HepG2 (cell line): Measurements from ENCODE around the gene HMGN4. TPM values are rescaled to one million over a fixed set of nuclear protein-coding genes. Genes with fewer than 3 reads are reported as not detected.

Source experiments
- DNMT1 ChIP-seq: sonication (generic); formaldehyde crosslinking; IDR thresholded peaks from 2 replicates; pipeline ENCODE4 v1.5.1; 2020; ENCODE audit warnings: mild to moderate bottlenecking, missing genetic modification reagents
- EZH2 ChIP-seq: conservative IDR thresholded peaks from 2 replicates; pipeline ENCODE4 v1.6.1; 2012; ENCODE audit warnings: mild to moderate bottlenecking, low read depth, low read length, moderate library complexity
- HOXA7 ChIP-seq: sonication (generic); formaldehyde crosslinking; IDR thresholded peaks from 2 replicates; pipeline ENCODE4 v1.8.1; 2022; ENCODE audit warnings: mild to moderate bottlenecking, missing genetic modification reagents, moderate library complexity
- RORA ChIP-seq: sonication (generic); formaldehyde crosslinking; IDR thresholded peaks from 2 replicates; pipeline ENCODE4 v1.5.0; 2020; ENCODE audit warnings: mild to moderate bottlenecking, missing genetic modification reagents, moderate library complexity
- SIN3A ChIP-seq: IDR thresholded peaks from 2 replicates; pipeline ENCODE4 v1.6.1; 2011; ENCODE audit warnings: low read depth, mild to moderate bottlenecking, control low read depth, low read length, borderline replicate concordance
- SNRNP70 ChIP-seq: fragments of 200-400 bp; formaldehyde crosslinking; IDR thresholded peaks from 2 replicates; pipeline ENCODE4 v1.6.1; 2017; ENCODE audit warnings: mild to moderate bottlenecking, low read depth, low read length, moderate library complexity
- TCF7L2 ChIP-seq: IDR thresholded peaks from 2 replicates; pipeline ENCODE4 v1.6.1; 2011; ENCODE audit warnings: mild to moderate bottlenecking, low read depth, low read length, moderate library complexity
- TMF1 ChIP-seq: sonication (generic); formaldehyde crosslinking; IDR thresholded peaks from 2 replicates; pipeline ENCODE4 v1.8.1; 2022; ENCODE audit warnings: low read depth, missing genetic modification reagents
- TSC22D2 ChIP-seq: sonication (generic); formaldehyde crosslinking; IDR thresholded peaks from 2 replicates; pipeline ENCODE4 v1.5.1; 2020; ENCODE audit warnings: missing genetic modification reagents, mild to moderate bottlenecking, borderline replicate concordance
- ZFP62 ChIP-seq: sonication (generic); formaldehyde crosslinking; IDR thresholded peaks from 2 replicates; pipeline ENCODE4 v1.4.0; 2020; ENCODE audit warnings: missing genetic modification reagents
- ZKSCAN5 ChIP-seq: sonication (generic); formaldehyde crosslinking; IDR thresholded peaks from 2 replicates; pipeline ENCODE4 v1.5.1; 2020; ENCODE audit warnings: mild to moderate bottlenecking, missing genetic modification reagents
- ZNF256 ChIP-seq: sonication (generic); formaldehyde crosslinking; conservative IDR thresholded peaks from 2 replicates; pipeline ENCODE4 v1.4.0; 2020; ENCODE audit warnings: missing genetic modification reagents
- ZNF569 ChIP-seq: sonication (generic); formaldehyde crosslinking; IDR thresholded peaks from 2 replicates; pipeline ENCODE4 v1.5.0; 2020; ENCODE audit warnings: mild to moderate bottlenecking, missing genetic modification reagents, moderate library complexity, borderline replicate concordance
- ZNF737 ChIP-seq: sonication (generic); formaldehyde crosslinking; IDR thresholded peaks from 2 replicates; pipeline ENCODE4 v1.5.0; 2020; ENCODE audit warnings: missing genetic modification reagents, mild to moderate bottlenecking, borderline replicate concordance
- polyA plus RNA-seq, 8 experiments: library from polyadenylated mRNA; depleted of rRNA in 3 of 8; stranded (reverse) in 7 of 8; unstranded in 1 of 8; fragments of >200 nt; fragmentation: Illumina TruSeq in 4 of 8; extraction: Trizol in 4 of 8; gene quantifications; 2 replicates each; pipeline versions ENCODE4 v1.2.1 to v1.2.3, GENCODE V29; 2011 to 2016; ENCODE audit warnings: low read depth in 4 of 8, missing spikeins in 1 of 8, mixed read lengths in 1 of 8; ENCODE audit not compliant: insufficient read depth in 1 of 8
- total RNA-seq, 5 experiments: library from RNA; depleted of rRNA; stranded (reverse); fragments of >200 nt; fragmentation: Illumina TruSeq; extraction: Trizol; gene quantifications; 2 replicates each; pipeline ENCODE4 v1.2.3, GENCODE V29; 2016; ENCODE audit warnings: low read depth in 1 of 5
- TF ChIP-seq, protein P1 (sequence below): sonication (generic); formaldehyde crosslinking; IDR thresholded peaks from 2 replicates; pipeline ENCODE4 v1.4.0; 2020; ENCODE audit warnings: missing genetic modification reagents
- TF ChIP-seq, protein P2 (sequence below): IDR thresholded peaks from 2 replicates; pipeline ENCODE4 v1.4.0; 2020; ENCODE audit warnings: mild to moderate bottlenecking, missing genetic modification reagents
- TF ChIP-seq, protein P3 (sequence below): sonication (generic); formaldehyde crosslinking; conservative IDR thresholded peaks from 2 replicates; pipeline ENCODE4 v1.4.0; 2020; ENCODE audit warnings: missing genetic modification reagents
- TF ChIP-seq, protein P4 (sequence below): sonication (generic); formaldehyde crosslinking; IDR thresholded peaks from 2 replicates; pipeline ENCODE4 v1.5.1; 2020; ENCODE audit warnings: mild to moderate bottlenecking, moderate library complexity, missing genetic modification reagents

Gene HMGN4
- total and polyA plus RNA-seq, 2 of the 13 experiments (the other 11 are each of a cell fraction or from before 2014, with no cell fraction given), result 39.9 to 52.1 TPM

GRCh38 chr6:26556263-26557070 is 18.3 kb downstream of the HMGN4 start (continued):
- no peak for TF ChIP-seq RORA (CRISPR knock-in tag)
- 0 out of 2 replicates have a peak, but pooled peaks have one; percentile 62 for TF ChIP-seq ZNF256 (CRISPR knock-in tag)
- no peak for TF ChIP-seq ZNF737 (CRISPR knock-in tag)
- no peak for TF ChIP-seq SIN3A
- no peak for TF ChIP-seq TMF1 (CRISPR knock-in tag)
- no peak for TF ChIP-seq EZH2
- TF ChIP-seq, protein P1, sequence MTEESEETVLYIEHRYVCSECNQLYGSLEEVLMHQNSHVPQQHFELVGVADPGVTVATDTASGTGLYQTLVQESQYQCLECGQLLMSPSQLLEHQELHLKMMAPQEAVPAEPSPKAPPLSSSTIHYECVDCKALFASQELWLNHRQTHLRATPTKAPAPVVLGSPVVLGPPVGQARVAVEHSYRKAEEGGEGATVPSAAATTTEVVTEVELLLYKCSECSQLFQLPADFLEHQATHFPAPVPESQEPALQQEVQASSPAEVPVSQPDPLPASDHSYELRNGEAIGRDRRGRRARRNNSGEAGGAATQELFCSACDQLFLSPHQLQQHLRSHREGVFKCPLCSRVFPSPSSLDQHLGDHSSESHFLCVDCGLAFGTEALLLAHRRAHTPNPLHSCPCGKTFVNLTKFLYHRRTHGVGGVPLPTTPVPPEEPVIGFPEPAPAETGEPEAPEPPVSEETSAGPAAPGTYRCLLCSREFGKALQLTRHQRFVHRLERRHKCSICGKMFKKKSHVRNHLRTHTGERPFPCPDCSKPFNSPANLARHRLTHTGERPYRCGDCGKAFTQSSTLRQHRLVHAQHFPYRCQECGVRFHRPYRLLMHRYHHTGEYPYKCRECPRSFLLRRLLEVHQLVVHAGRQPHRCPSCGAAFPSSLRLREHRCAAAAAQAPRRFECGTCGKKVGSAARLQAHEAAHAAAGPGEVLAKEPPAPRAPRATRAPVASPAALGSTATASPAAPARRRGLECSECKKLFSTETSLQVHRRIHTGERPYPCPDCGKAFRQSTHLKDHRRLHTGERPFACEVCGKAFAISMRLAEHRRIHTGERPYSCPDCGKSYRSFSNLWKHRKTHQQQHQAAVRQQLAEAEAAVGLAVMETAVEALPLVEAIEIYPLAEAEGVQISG (CRISPR knock-in tag), result peak; percentile 76
- TF ChIP-seq, protein P2, sequence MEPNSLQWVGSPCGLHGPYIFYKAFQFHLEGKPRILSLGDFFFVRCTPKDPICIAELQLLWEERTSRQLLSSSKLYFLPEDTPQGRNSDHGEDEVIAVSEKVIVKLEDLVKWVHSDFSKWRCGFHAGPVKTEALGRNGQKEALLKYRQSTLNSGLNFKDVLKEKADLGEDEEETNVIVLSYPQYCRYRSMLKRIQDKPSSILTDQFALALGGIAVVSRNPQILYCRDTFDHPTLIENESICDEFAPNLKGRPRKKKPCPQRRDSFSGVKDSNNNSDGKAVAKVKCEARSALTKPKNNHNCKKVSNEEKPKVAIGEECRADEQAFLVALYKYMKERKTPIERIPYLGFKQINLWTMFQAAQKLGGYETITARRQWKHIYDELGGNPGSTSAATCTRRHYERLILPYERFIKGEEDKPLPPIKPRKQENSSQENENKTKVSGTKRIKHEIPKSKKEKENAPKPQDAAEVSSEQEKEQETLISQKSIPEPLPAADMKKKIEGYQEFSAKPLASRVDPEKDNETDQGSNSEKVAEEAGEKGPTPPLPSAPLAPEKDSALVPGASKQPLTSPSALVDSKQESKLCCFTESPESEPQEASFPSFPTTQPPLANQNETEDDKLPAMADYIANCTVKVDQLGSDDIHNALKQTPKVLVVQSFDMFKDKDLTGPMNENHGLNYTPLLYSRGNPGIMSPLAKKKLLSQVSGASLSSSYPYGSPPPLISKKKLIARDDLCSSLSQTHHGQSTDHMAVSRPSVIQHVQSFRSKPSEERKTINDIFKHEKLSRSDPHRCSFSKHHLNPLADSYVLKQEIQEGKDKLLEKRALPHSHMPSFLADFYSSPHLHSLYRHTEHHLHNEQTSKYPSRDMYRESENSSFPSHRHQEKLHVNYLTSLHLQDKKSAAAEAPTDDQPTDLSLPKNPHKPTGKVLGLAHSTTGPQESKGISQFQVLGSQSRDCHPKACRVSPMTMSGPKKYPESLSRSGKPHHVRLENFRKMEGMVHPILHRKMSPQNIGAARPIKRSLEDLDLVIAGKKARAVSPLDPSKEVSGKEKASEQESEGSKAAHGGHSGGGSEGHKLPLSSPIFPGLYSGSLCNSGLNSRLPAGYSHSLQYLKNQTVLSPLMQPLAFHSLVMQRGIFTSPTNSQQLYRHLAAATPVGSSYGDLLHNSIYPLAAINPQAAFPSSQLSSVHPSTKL (CRISPR knock-in tag), result peak; percentile 93
- no peak for TF ChIP-seq SNRNP70
- TF ChIP-seq ZNF569 (CRISPR knock-in tag), result no peak
- TF ChIP-seq ZFP62 (CRISPR knock-in tag), result peak; percentile 95; the same call in 1 of the 2 replicates
- TF ChIP-seq TCF7L2, result no peak
- TF ChIP-seq, protein P3, sequence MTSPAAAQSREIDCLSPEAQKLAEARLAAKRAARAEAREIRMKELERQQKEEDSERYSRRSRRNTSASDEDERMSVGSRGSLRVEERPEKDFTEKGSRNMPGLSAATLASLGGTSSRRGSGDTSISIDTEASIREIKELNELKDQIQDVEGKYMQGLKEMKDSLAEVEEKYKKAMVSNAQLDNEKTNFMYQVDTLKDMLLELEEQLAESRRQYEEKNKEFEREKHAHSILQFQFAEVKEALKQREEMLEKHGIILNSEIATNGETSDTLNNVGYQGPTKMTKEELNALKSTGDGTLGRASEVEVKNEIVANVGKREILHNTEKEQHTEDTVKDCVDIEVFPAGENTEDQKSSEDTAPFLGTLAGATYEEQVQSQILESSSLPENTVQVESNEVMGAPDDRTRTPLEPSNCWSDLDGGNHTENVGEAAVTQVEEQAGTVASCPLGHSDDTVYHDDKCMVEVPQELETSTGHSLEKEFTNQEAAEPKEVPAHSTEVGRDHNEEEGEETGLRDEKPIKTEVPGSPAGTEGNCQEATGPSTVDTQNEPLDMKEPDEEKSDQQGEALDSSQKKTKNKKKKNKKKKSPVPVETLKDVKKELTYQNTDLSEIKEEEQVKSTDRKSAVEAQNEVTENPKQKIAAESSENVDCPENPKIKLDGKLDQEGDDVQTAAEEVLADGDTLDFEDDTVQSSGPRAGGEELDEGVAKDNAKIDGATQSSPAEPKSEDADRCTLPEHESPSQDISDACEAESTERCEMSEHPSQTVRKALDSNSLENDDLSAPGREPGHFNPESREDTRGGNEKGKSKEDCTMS, result no peak
- TF ChIP-seq ZKSCAN5 (CRISPR knock-in tag), result no peak
- TF ChIP-seq, protein P4, sequence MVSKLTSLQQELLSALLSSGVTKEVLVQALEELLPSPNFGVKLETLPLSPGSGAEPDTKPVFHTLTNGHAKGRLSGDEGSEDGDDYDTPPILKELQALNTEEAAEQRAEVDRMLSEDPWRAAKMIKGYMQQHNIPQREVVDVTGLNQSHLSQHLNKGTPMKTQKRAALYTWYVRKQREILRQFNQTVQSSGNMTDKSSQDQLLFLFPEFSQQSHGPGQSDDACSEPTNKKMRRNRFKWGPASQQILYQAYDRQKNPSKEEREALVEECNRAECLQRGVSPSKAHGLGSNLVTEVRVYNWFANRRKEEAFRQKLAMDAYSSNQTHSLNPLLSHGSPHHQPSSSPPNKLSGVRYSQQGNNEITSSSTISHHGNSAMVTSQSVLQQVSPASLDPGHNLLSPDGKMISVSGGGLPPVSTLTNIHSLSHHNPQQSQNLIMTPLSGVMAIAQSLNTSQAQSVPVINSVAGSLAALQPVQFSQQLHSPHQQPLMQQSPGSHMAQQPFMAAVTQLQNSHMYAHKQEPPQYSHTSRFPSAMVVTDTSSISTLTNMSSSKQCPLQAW, result 0 out of 2 replicates have a peak, but pooled peaks have one; percentile 14
- TF ChIP-seq DNMT1 (CRISPR knock-in tag), result no peak
- TF ChIP-seq HOXA7 (CRISPR knock-in tag), result no peak
- TF ChIP-seq TSC22D2 (CRISPR knock-in tag), result no peak; the same call in 1 of the 2 replicates
